Parathyroid adenoma (tissue), 2 donors: Measurements from ENCODE around the gene EPHA4.

Source experiments
- H2AFZ ChIP-seq: fragments of 300-600 bp; sonication (generic); one replicate; pipeline ENCODE4 v1.7.0; 2017; ENCODE audit warnings: antibody characterized with exemption, mild to moderate bottlenecking
- H3K27ac ChIP-seq: fragments of 300-600 bp; sonication (generic); one replicate; pipeline ENCODE4 v1.7.0; 2017
- H3K27me3 ChIP-seq: fragments of 300-600 bp; sonication (generic); one replicate; pipeline ENCODE4 v1.7.0; 2017; ENCODE audit warnings: low read length; ENCODE audit not compliant: control insufficient read depth, insufficient read depth
- H3K36me3 ChIP-seq: fragments of 300-600 bp; sonication (generic); one replicate; pipeline ENCODE4 v1.7.0; 2017; ENCODE audit warnings: low read length; ENCODE audit not compliant: control insufficient read depth, insufficient read depth
- H3K4me1 ChIP-seq: fragments of 300-600 bp; sonication (generic); one replicate; pipeline ENCODE4 v1.7.0; 2017; ENCODE audit warnings: control low read depth
- H3K4me2 ChIP-seq: fragments of 300-600 bp; sonication (generic); one replicate; pipeline ENCODE4 v1.7.0; 2017; ENCODE audit warnings: low read length
- H3K4me3 ChIP-seq: fragments of 300-600 bp; sonication (generic); one replicate; pipeline ENCODE4 v1.7.0; 2017; ENCODE audit warnings: low read depth, low read length
- H3K79me2 ChIP-seq: fragments of 300-600 bp; sonication (generic); one replicate; pipeline ENCODE4 v1.7.0; 2017; ENCODE audit warnings: control low read depth
- H3K9ac ChIP-seq: fragments of 300-600 bp; sonication (generic); one replicate; pipeline ENCODE4 v1.7.0; 2017; ENCODE audit warnings: mild to moderate bottlenecking
- H3K9me3 ChIP-seq: fragments of 300-600 bp; sonication (generic); one replicate; pipeline ENCODE4 v1.7.0; 2017; ENCODE audit warnings: low read length; ENCODE audit not compliant: control insufficient read depth
- CTCF ChIP-seq: fragments of 300-600 bp; sonication (generic); IDR thresholded peaks from one replicate; pipeline ENCODE4 v1.7.0; 2017; ENCODE audit warnings: antibody characterized with exemption, mild to moderate bottlenecking
- donor health status: primary hyperparathyroidism.

Gene EPHA4

GRCh38 chr2:221463241-221463896, 108.7 kb downstream of the EPHA4 start:
- Histone ChIP-seq H3K9ac (no peak overlapping the region), H3K4me3 (no peak overlapping the region), H3K9me3 (no peaks in the 10 kb centered on the region), H3K36me3 (no peaks in the 10 kb centered on the region), H3K4me2 (no peak overlapping the region), H2AFZ (no peak overlapping the region), H3K79me2 (no peaks in the 10 kb centered on the region), H3K4me1 (no peaks in the 10 kb centered on the region), H3K27ac (no peak overlapping the region), H3K27me3 (no peaks in the 10 kb centered on the region)
- no peak for TF ChIP-seq CTCF

GRCh38 chr2:221461901-221462300, 110.2 kb downstream of the EPHA4 start:
- TF ChIP-seq CTCF = no peak
- Histone ChIP-seq H2AFZ (no peak overlapping the region), H3K79me2 (no peaks in the 10 kb centered on the region), H3K36me3 (no peaks in the 10 kb centered on the region), H3K9me3 (no peaks in the 10 kb centered on the region), H3K27ac (no peak overlapping the region), H3K27me3 (no peaks in the 10 kb centered on the region), H3K9ac (no peak overlapping the region), H3K4me1 (no peaks in the 10 kb centered on the region), H3K4me2 (no peak overlapping the region), H3K4me3 (no peak overlapping the region)

- Histone ChIP-seq H3K9ac (no peak overlapping the region), H3K27me3 (no peaks in the 10 kb centered on the region), H3K79me2 (no peaks in the 10 kb centered on the region), H2AFZ (no peak overlapping the region), H3K4me2 (no peak overlapping the region), H3K27ac (no peak overlapping the region), H3K4me1 (no peaks in the 10 kb centered on the region), H3K36me3 (no peaks in the 10 kb centered on the region), H3K4me3 (no peak overlapping the region), H3K9me3 (no peaks in the 10 kb centered on the region)
- TF ChIP-seq CTCF = no peak
Measured at GRCh38 chr2:221460136-221460535, 112.0 kb downstream of the EPHA4 start.

GRCh38 chr2:221458578-221458977, 113.5 kb downstream of the EPHA4 start:
- H3K36me3 ChIP-seq = no peaks in the 10 kb centered on the region
- no peaks in the 10 kb centered on the region for H3K27me3 ChIP-seq
- H3K4me1 ChIP-seq = no peaks in the 10 kb centered on the region
- no peaks in the 10 kb centered on the region for H3K79me2 ChIP-seq
- H3K9me3 ChIP-seq = no peaks in the 10 kb centered on the region
- H2AFZ ChIP-seq = no peak overlapping the region
- no peak overlapping the region for H3K4me3 ChIP-seq
- H3K27ac ChIP-seq = no peak overlapping the region
- H3K4me2 ChIP-seq = no peak overlapping the region
- no peak overlapping the region for H3K9ac ChIP-seq
- no peak for TF ChIP-seq CTCF

- no peaks in the 10 kb centered on the region for H3K36me3 ChIP-seq
Measured at GRCh38 chr2:221455214-221455613, 116.9 kb downstream of the EPHA4 start.

More at GRCh38 chr2:221455214-221455613, 116.9 kb downstream of the EPHA4 start:
- Histone ChIP-seq H3K79me2 (no peaks in the 10 kb centered on the region), H3K27ac (no peak overlapping the region), H3K9ac (no peak overlapping the region), H3K9me3 (no peaks in the 10 kb centered on the region), H2AFZ (no peak overlapping the region), H3K4me3 (no peak overlapping the region), H3K4me2 (no peak overlapping the region), H3K27me3 (no peaks in the 10 kb centered on the region), H3K4me1 (no peaks in the 10 kb centered on the region)
- TF ChIP-seq CTCF = no peak
